H9 (cell line): ENCODE results near the gene WDR37. TPM values are rescaled to one million over a fixed set of nuclear protein-coding genes. Genes with fewer than 3 reads are reported as not detected.
A peak's percentile ranks its signal among the peaks of the same experiment; 100 is the strongest.
"Not testable (repeated sequence)": the region's sequence is repeated elsewhere in the genome, so short reads cannot be mapped to it uniquely, and the experiment has no call there.

ENCODE experiments used
- DNase-seq: peaks from one replicate; pipeline ENCODE4 v3.0.0-alpha.2; 2017
- H2AFZ ChIP-seq: one replicate; pipeline ENCODE4 v1.6.1; 2013; ENCODE audit warnings: mild to moderate bottlenecking, low read length, control low read depth, moderate library complexity
- H2AK5ac ChIP-seq: 2 replicates; pipeline ENCODE4 v1.6.1; 2013; ENCODE audit warnings: low read length, control low read depth, mixed read lengths; ENCODE audit not compliant: insufficient read length
- H2BK120ac ChIP-seq: one replicate; pipeline ENCODE4 v1.6.1; 2013; ENCODE audit warnings: low read depth, mild to moderate bottlenecking, low read length, control low read depth, inconsistent platforms; ENCODE audit not compliant: poor library complexity, severe bottlenecking
- H2BK12ac ChIP-seq: 2 replicates; pipeline ENCODE4 v1.6.1; 2013; ENCODE audit warnings: low read length, control low read depth, mixed read lengths, low read depth; ENCODE audit not compliant: insufficient read length
- H2BK15ac ChIP-seq: 2 replicates; pipeline ENCODE4 v1.6.1; 2013; ENCODE audit warnings: low read depth, low read length, control low read depth
- H2BK20ac ChIP-seq: one replicate; pipeline ENCODE4 v1.6.1; 2013; ENCODE audit warnings: low read depth, mild to moderate bottlenecking, low read length, control low read depth, inconsistent platforms; ENCODE audit not compliant: poor library complexity, severe bottlenecking
- H2BK5ac ChIP-seq: 2 replicates; pipeline ENCODE4 v1.6.1; 2013; ENCODE audit warnings: low read length, control low read depth, mixed read lengths; ENCODE audit not compliant: insufficient read length
- H3K14ac ChIP-seq: 2 replicates; pipeline ENCODE4 v1.6.1; 2013; ENCODE audit warnings: low read length, control low read depth; ENCODE audit not compliant: insufficient read depth
- H3K18ac ChIP-seq: 2 replicates; pipeline ENCODE4 v1.6.1; 2013; ENCODE audit warnings: low read depth, mild to moderate bottlenecking, mixed read lengths, low read length, control low read depth; ENCODE audit not compliant: insufficient read length
- H3K23ac ChIP-seq: 2 replicates; pipeline ENCODE4 v1.6.1; 2013; ENCODE audit warnings: low read length, control low read depth, mixed read lengths, low read depth; ENCODE audit not compliant: insufficient read length
- H3K23me2 ChIP-seq: 2 replicates; pipeline ENCODE4 v1.6.1; 2013; ENCODE audit warnings: low read depth, mild to moderate bottlenecking, mixed read lengths, low read length, control low read depth; ENCODE audit not compliant: insufficient read length, poor library complexity, severe bottlenecking
- H3K27ac ChIP-seq: 2 replicates; pipeline ENCODE4 v1.5.1; 2013; ENCODE audit warnings: low read length, control low read depth, mixed read lengths, low read depth; ENCODE audit not compliant: insufficient read length
- H3K27me3 ChIP-seq: 2 replicates; pipeline ENCODE4 v1.6.1; 2013; ENCODE audit warnings: low read length, control low read depth, inconsistent platforms; ENCODE audit not compliant: insufficient read depth
- H3K4ac ChIP-seq: 2 replicates; pipeline ENCODE4 v1.6.1; 2013; ENCODE audit warnings: low read depth, mild to moderate bottlenecking, control low read depth, inconsistent platforms, low read length, moderate library complexity
- H3K4me1 ChIP-seq: 2 replicates; pipeline ENCODE4 v1.6.1; 2013; ENCODE audit warnings: low read length, control low read depth, inconsistent platforms; ENCODE audit not compliant: insufficient read depth
- H3K4me2 ChIP-seq: 2 replicates; pipeline ENCODE4 v1.6.1; 2013; ENCODE audit warnings: low read length, control low read depth, mixed read lengths; ENCODE audit not compliant: insufficient read length, insufficient read depth
- H3K56ac ChIP-seq: 2 replicates; pipeline ENCODE4 v1.6.1; 2013; ENCODE audit warnings: low read depth, mild to moderate bottlenecking, mixed read lengths, low read length, control low read depth; ENCODE audit not compliant: insufficient read length
- H3K79me1 ChIP-seq: 2 replicates; pipeline ENCODE4 v1.6.1; 2013; ENCODE audit warnings: low read depth, mild to moderate bottlenecking, moderate library complexity, low read length, control low read depth, inconsistent platforms; ENCODE audit not compliant: insufficient read depth, poor library complexity, severe bottlenecking
- H3K79me2 ChIP-seq: 2 replicates; pipeline ENCODE4 v1.6.1; 2013; ENCODE audit warnings: low read length, control low read depth, inconsistent platforms; ENCODE audit not compliant: insufficient read depth
- H3K9ac ChIP-seq: 2 replicates; pipeline ENCODE4 v1.6.1; 2013; ENCODE audit warnings: low read length, control low read depth, mixed read lengths; ENCODE audit not compliant: insufficient read length; ENCODE audit errors: extremely low read depth
- H3K9me3 ChIP-seq: one replicate; pipeline ENCODE4 v1.6.1; 2013; ENCODE audit warnings: low read depth, low read length, inconsistent platforms; ENCODE audit not compliant: control insufficient read depth
- H3T11ph ChIP-seq: one replicate; pipeline ENCODE4 v1.6.1; 2013; ENCODE audit warnings: mild to moderate bottlenecking, low read length, control low read depth, inconsistent platforms
- H4K20me1 ChIP-seq: one replicate; pipeline ENCODE4 v1.6.1; 2013; ENCODE audit not compliant: control insufficient read depth, insufficient read length, insufficient read depth
- H4K5ac ChIP-seq: 2 replicates; pipeline ENCODE4 v1.6.1; 2013; ENCODE audit warnings: low read depth, mild to moderate bottlenecking, mixed read lengths, low read length, control low read depth; ENCODE audit not compliant: insufficient read length
- H4K8ac ChIP-seq: replicated peaks from 2 replicates; pipeline ENCODE4 v1.6.1; 2013; ENCODE audit warnings: low read length, control low read depth, mixed read lengths, low read depth; ENCODE audit not compliant: insufficient read length
- H4K91ac ChIP-seq: 2 replicates; pipeline ENCODE4 v1.6.1; 2013; ENCODE audit warnings: low read depth, mild to moderate bottlenecking, moderate library complexity, mixed read lengths, low read length, control low read depth; ENCODE audit not compliant: insufficient read length
- H3K27ac Mint-ChIP-seq, 3 experiments: 2 replicates in 2 of 3; 3 replicates in 1 of 3; pipeline ENCODE4 v1.8.0; 2020 to 2021; ENCODE audit warnings: mixed read lengths in 3 of 3, mild to moderate bottlenecking in 1 of 3, moderate library complexity in 1 of 3
- H3K27me3 Mint-ChIP-seq: 2 replicates; pipeline ENCODE4 v1.8.0; 2021; ENCODE audit warnings: low read depth, mild to moderate bottlenecking, moderate library complexity, mixed read lengths
- H3K36me3 Mint-ChIP-seq, 3 experiments: 2 replicates in 2 of 3; 3 replicates in 1 of 3; pipeline ENCODE4 v1.8.0; 2020 to 2021; ENCODE audit warnings: low read depth in 3 of 3, mixed read lengths in 3 of 3; ENCODE audit not compliant: insufficient read depth in 1 of 3
- H3K4me1 Mint-ChIP-seq, 2 experiments: 2 replicates each; pipeline ENCODE4 v1.8.0; 2020; ENCODE audit warnings: mixed read lengths in 2 of 2
- H3K4me3 Mint-ChIP-seq, 2 experiments: 2 replicates in 1 of 2; 3 replicates in 1 of 2; pipeline ENCODE4 v1.8.0; 2020 to 2021; ENCODE audit warnings: mild to moderate bottlenecking in 2 of 2, mixed read lengths in 2 of 2, moderate library complexity in 1 of 2
- H3K9me3 Mint-ChIP-seq, 2 experiments: 2 replicates in 1 of 2; 3 replicates in 1 of 2; pipeline ENCODE4 v1.8.0; 2020; ENCODE audit warnings: mild to moderate bottlenecking in 2 of 2, mixed read lengths in 2 of 2, moderate library complexity in 1 of 2
- WGBS: extraction: QIAGEN DNeasy Blood & Tissue Kit; methylation state at CpG from one replicate; pipeline ENCODE4 v1.1.7; 2013; ENCODE audit warnings: missing lambda C conversion rate, low lambda C conversion rate, mixed read lengths; ENCODE audit not compliant: insufficient read length; ENCODE audit errors: extremely low coverage; 5-methylcytosine and 5-hydroxymethylcytosine counted together
- total RNA-seq: library from RNA; stranded (reverse); gene quantifications from 2 replicates; pipeline ENCODE4 v1.2.1, GENCODE V29; 2021
- TF ChIP-seq, protein P1 (sequence below): fragments of 200-600 bp; sonication (generic); conservative IDR thresholded peaks from 3 replicates; pipeline ENCODE4 v1.8.0; 2021; ENCODE audit warnings: antibody characterized with exemption, mild to moderate bottlenecking

WDR37 gene
- total RNA-seq, 1 experiment from 2014 or later, result 13.1 TPM

DNA sequence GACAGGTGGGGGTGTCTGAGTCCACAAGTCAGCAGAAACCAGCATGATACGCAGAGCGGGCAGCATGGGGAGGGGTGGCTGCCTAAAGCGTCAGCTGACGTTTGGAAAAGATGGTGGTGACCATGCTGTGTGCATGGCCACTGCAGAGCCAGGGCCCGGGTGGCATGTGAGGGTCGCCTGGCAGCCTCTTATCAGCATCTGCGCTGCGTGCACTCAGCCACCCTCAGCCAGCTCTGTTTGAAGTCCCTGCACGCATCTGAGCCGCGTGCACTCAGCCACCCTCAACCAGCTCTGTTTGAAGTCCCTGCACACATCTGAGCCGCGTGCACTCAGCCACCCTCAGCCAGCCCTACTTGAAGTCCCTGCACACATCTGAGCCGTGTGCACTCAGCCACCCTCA is 61.5 kb downstream of the WDR37 start:
- Histone ChIP-seq H3T11ph (no peak overlapping the region), H4K8ac (no peak overlapping the region), H3K56ac (no peak overlapping the region), H3K4me1 (no peaks in the 10 kb centered on the region), H3K27me3 (no peaks in the 10 kb centered on the region), H3K9ac (no peak overlapping the region), H3K9me3 (no peaks in the 10 kb centered on the region), H2BK12ac (no peak overlapping the region), H3K27ac (no peak overlapping the region), H4K5ac (no peak overlapping the region), H2AK5ac (no peak overlapping the region), H3K23me2 (no peaks in the 10 kb centered on the region), H3K14ac (no peak overlapping the region), H3K18ac (no peak overlapping the region), H2BK120ac (no peak overlapping the region), H2AFZ (no peak overlapping the region), H2BK5ac (no peak overlapping the region), H3K23ac (no peak overlapping the region), H3K4ac (no peak overlapping the region), H4K20me1 (no peaks in the 10 kb centered on the region), H3K79me2 (no peaks in the 10 kb centered on the region), H3K79me1 (no peaks in the 10 kb centered on the region), H4K91ac (no peak overlapping the region), H2BK15ac (no peak overlapping the region), H2BK20ac (no peak overlapping the region), H3K4me2 (no peak overlapping the region)
- Mint-ChIP-seq H3K36me3 (peaks cover 12 to 41% (median 39%) of the 10 kb centered on the region in 3 experiments), H3K27ac (peak overlapping the region in 1 of 3 experiments; percentile 85; a peak in 1 of 7 replicates), H3K4me3 (no peak overlapping the region), H3K9me3 (no peaks in the 10 kb centered on the region; a peak in 1 of 5 replicates), H3K4me1 (peaks cover 6 to 7% of the 10 kb centered on the region in 2 experiments), H3K27me3 (no peaks in the 10 kb centered on the region)
- no CpG with 5 or more reads among the region's 14 CpGs for WGBS
- DNase-seq, result no peak
- TF ChIP-seq, protein P1, sequence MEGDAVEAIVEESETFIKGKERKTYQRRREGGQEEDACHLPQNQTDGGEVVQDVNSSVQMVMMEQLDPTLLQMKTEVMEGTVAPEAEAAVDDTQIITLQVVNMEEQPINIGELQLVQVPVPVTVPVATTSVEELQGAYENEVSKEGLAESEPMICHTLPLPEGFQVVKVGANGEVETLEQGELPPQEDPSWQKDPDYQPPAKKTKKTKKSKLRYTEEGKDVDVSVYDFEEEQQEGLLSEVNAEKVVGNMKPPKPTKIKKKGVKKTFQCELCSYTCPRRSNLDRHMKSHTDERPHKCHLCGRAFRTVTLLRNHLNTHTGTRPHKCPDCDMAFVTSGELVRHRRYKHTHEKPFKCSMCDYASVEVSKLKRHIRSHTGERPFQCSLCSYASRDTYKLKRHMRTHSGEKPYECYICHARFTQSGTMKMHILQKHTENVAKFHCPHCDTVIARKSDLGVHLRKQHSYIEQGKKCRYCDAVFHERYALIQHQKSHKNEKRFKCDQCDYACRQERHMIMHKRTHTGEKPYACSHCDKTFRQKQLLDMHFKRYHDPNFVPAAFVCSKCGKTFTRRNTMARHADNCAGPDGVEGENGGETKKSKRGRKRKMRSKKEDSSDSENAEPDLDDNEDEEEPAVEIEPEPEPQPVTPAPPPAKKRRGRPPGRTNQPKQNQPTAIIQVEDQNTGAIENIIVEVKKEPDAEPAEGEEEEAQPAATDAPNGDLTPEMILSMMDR, result no peak

DNA sequence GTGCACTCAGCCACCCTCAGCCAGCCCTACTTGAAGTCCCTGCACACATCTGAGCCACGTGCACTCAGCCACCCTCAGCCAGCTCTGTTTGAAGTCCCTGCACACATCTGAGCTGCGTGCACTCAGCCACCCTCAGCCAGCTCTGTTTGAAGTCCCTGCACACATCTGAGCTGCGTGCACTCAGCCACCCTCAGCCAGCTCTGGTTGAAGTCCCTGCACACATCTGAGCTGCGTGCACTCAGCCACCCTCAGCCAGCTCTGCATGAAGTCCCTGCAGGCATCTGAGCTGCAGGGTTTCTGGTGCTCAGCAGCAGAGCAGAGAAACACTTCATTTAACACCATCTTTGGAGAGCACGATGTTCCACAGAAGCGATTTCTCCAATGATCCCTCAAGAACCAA is 62.1 kb downstream of the WDR37 start:
- H2BK120ac ChIP-seq, DNase-seq, H3K27me3 Mint-ChIP-seq, H3K18ac ChIP-seq, H3K9me3 ChIP-seq, H3K4me1 ChIP-seq, H3K79me1 ChIP-seq, H2BK15ac ChIP-seq, H2BK12ac ChIP-seq, H3K9me3 Mint-ChIP-seq, H3K27me3 ChIP-seq, H3K27ac ChIP-seq, H3K27ac Mint-ChIP-seq, H2AK5ac ChIP-seq, H3K23ac ChIP-seq, H3K14ac ChIP-seq, H3K23me2 ChIP-seq, H3K4me2 ChIP-seq, H4K20me1 ChIP-seq, H3K56ac ChIP-seq, H3K4me3 Mint-ChIP-seq, H4K91ac ChIP-seq, H2BK20ac ChIP-seq, H3K9ac ChIP-seq, H3K4me1 Mint-ChIP-seq, H2BK5ac ChIP-seq, H3K79me2 ChIP-seq, H4K5ac ChIP-seq, H2AFZ ChIP-seq, H4K8ac ChIP-seq, H3K4ac ChIP-seq, H3T11ph ChIP-seq: not testable (repeated sequence)
- peaks cover 10 to 39% (median 38%) of the 10 kb centered on the region in 3 experiments for H3K36me3 Mint-ChIP-seq
- WGBS, result no CpG with 5 or more reads among the region's 6 CpGs
